Stomach (tissue), 9 donors: ENCODE results near the gene MYOG. TPM values are rescaled to one million over a fixed set of nuclear protein-coding genes. Genes with fewer than 3 reads are reported as not detected.

Source experiments
- DNase-seq, 2 donors: peaks; one replicate each; pipeline versions ENCODE4 v3.0.0 to v3.0.0-alpha.2; 2013 to 2019
- H3K27ac ChIP-seq, 5 donors: fragments of 200-600 bp in 4 of 5; sonication (generic) in 4 of 5; one replicate each; pipeline ENCODE4 v1.5.1; 2013 to 2019; ENCODE audit warnings: mild to moderate bottlenecking in 1 of 5, moderate library complexity in 1 of 5
- H3K27me3 ChIP-seq, 3 donors: fragments of 200-600 bp; sonication (generic); one replicate each; pipeline ENCODE4 v1.5.1; 2017 to 2019; ENCODE audit warnings: mixed run types in 1 of 3
- H3K36me3 ChIP-seq, 4 donors: fragments of 200-600 bp; sonication (generic); 1 replicate in 3 of 4; 2 replicates in 1 of 4; pipeline ENCODE4 v1.5.1; 2016 to 2019
- H3K4me1 ChIP-seq, 4 donors: fragments of 200-600 bp; sonication (generic); one replicate each; pipeline ENCODE4 v1.5.1; 2016 to 2019
- H3K4me3 ChIP-seq, 4 donors: fragments of 200-600 bp; sonication (generic) in 3 of 4; one replicate each; pipeline ENCODE4 v1.5.1; 2016 to 2019; ENCODE audit warnings: mild to moderate bottlenecking in 1 of 4
- H3K9me3 ChIP-seq, 4 donors: fragments of 200-600 bp; sonication (generic); one replicate each; pipeline ENCODE4 v1.5.1; 2016 to 2019
- CTCF ChIP-seq, 7 experiments: fragments of 450-650 bp in 4 of 7; fragments of 200-600 bp in 3 of 7; sonication (generic) in 3 of 7; IDR thresholded peaks; one replicate each; pipeline ENCODE4 v1.5.1; 2016 to 2019; ENCODE audit warnings: antibody characterized with exemption in 7 of 7, control low read depth in 2 of 7, mild to moderate bottlenecking in 1 of 7
- EP300 ChIP-seq: sonication (generic); formaldehyde crosslinking; IDR thresholded peaks from one replicate; pipeline ENCODE4 v1.6.1; 2017; ENCODE audit warnings: antibody characterized with exemption
- POLR2A ChIP-seq, 4 donors: fragments of 450-650 bp; IDR thresholded peaks; one replicate each; pipeline ENCODE4 v1.6.1; 2016; ENCODE audit warnings: antibody characterized with exemption in 4 of 4, control low read depth in 2 of 4, mild to moderate bottlenecking in 1 of 4, moderate library complexity in 1 of 4
- POLR2AphosphoS5 ChIP-seq, 3 donors: sonication (generic); formaldehyde crosslinking; IDR thresholded peaks; one replicate each; pipeline ENCODE4 v1.6.1; 2016; ENCODE audit warnings: antibody characterized with exemption in 3 of 3
- WGBS, 5 donors: extraction: QIAGEN DNeasy Blood & Tissue Kit in 3 of 5; methylation state at CpG; one replicate each; pipeline versions ENCODE4 v1.1.5 to v1.1.7; 2013 to 2018; 5-methylcytosine and 5-hydroxymethylcytosine counted together
- intact Hi-C: fragments of 100-400 bp; cut with DNase I; formaldehyde crosslinking; loops from one replicate; pipeline ENCODE4 v1.15.1; 2023; ENCODE audit warnings: low total_unique reads
- polyA plus RNA-seq, 3 donors: library from polyadenylated mRNA; stranded (reverse); fragments of 200-250 nt; gene quantifications; one replicate each; pipeline ENCODE4 v1.2.3, GENCODE V29; 2013
- total RNA-seq, 5 donors: library from RNA; depleted of rRNA; stranded (reverse); fragments of >200 nt; gene quantifications; one replicate each; pipeline versions ENCODE4 v1.1.0 to v1.2.3, GENCODE V29; 2014 to 2016
- donor health status: healthy with polysubstance abuse.
- donor health status: Bipolar disorder and iron deficiency.
- donor health status: healthy.

Gene MYOG
- total and polyA plus RNA-seq, 8 donors: not detected

DNA sequence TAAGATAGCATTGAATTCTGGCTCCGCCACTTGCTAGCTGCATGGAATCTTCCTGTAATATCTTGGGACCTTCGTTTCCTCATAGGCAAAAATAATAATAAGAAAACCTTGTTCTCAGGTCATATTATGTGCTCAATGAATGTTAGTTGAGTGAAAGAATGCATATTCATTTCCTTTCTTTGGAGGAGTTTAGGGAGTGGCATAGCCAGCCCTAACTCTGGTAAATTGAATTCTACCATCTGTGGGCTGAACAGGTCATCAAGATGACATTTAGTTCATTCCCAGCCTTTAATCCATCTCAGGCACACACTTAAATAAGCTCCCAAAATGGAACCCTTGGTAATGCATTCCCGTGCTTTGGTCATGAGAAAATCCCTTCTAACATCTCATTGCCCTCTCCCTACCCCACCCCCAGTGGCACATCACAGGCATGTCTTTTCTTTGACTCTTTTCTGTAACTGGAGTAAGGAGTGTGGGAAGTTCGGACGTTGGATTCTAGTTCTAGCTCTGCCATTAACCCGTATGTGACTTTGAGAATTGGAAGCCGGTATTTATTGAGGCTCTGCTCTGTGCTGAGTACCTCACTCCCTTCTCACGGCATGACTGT lies 13.2 kb upstream of the MYOG start:
- peak in 1 of 2 donors; percentile 8 for DNase-seq
- no peaks in the 10 kb centered on the region for H3K4me1 ChIP-seq
- intact Hi-C loops: no loop called here
- H3K36me3 ChIP-seq: no peaks in the 10 kb centered on the region
- H3K4me3 ChIP-seq: no peak overlapping the region
- H3K27me3 ChIP-seq: peaks cover 0 to 8% (median 0%) of the 10 kb centered on the region in 3 donors
- 80 to 89% (median 83%) methylated on average over 8 of the region's 8 CpGs for WGBS, 5 donors
- H3K9me3 ChIP-seq: peaks cover 4 to 28% (median 17%) of the 10 kb centered on the region in 4 donors
- no peak overlapping the region for H3K27ac ChIP-seq
- TF ChIP-seq CTCF (IDR thresholded peaks at IDR 0.05) (no peak), EP300 (no peak), POLR2A (IDR thresholded peaks at IDR 0.05) (no peak), POLR2AphosphoS5 (IDR thresholded peaks at IDR 0.05) (no peak)

- no peak for TF ChIP-seq EP300
- TF ChIP-seq POLR2A (IDR thresholded peaks at IDR 0.05): no peak
- no peak for TF ChIP-seq POLR2AphosphoS5 (IDR thresholded peaks at IDR 0.05)
- no peak for TF ChIP-seq CTCF (IDR thresholded peaks at IDR 0.05)
- intact Hi-C loops: no loop called here
- peak in 1 of 2 donors; percentile 5 for DNase-seq
- Histone ChIP-seq H3K4me1 (no peaks in the 10 kb centered on the region), H3K27ac (no peak overlapping the region), H3K4me3 (no peak overlapping the region), H3K36me3 (no peaks in the 10 kb centered on the region), H3K9me3 (peaks cover 4 to 30% (median 17%) of the 10 kb centered on the region in 4 donors), H3K27me3 (peaks cover 0 to 8% (median 0%) of the 10 kb centered on the region in 3 donors)
- WGBS, 5 donors: 73 to 96% (median 88%) methylated on average over 1 of the region's 1 CpG
These were observed 12.6 kb upstream of the MYOG start for GRCh38 chr1:203098445-203098844.

DNA sequence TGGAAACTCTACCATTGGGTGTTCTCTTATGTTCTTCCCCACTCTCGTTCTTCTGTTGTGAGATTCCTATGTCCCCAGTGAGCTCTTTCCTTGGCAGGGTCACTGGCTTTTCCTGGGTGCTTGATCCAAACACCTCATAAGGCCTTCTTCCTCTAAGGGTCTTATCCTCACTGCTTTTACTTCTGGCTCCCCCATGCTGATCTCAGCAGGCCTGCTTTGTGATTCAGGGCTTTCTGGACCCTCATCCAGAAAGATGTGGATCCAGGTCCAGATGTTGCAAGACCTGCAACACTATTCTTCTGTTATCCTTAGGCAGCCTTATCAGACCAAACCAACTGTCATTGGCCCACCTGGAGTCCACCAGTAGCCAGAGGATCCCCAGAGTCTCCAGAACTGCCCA lies 11.2 kb upstream of the MYOG start:
- intact Hi-C loops: no loop called here
- WGBS, 5 donors: 75 to 91% (median 84%) methylated on average over 1 of the region's 1 CpG

GRCh38 chr1:203096566-203096965 lies 10.8 kb upstream of the MYOG start:
- no peaks in the 10 kb centered on the region for H3K4me1 ChIP-seq
- H3K27ac ChIP-seq: no peak overlapping the region
- peaks cover 4 to 30% (median 17%) of the 10 kb centered on the region in 4 donors for H3K9me3 ChIP-seq
- no peaks in the 10 kb centered on the region for H3K36me3 ChIP-seq
- no peak for TF ChIP-seq POLR2AphosphoS5 (IDR thresholded peaks at IDR 0.05)
- no peak for TF ChIP-seq CTCF (IDR thresholded peaks at IDR 0.05)
- TF ChIP-seq EP300: no peak
- TF ChIP-seq POLR2A (IDR thresholded peaks at IDR 0.05): no peak
- DNase-seq: peak in 1 of 2 donors; percentile 9
- intact Hi-C loops: no loop called here
- H3K4me3 ChIP-seq: no peak overlapping the region
- H3K27me3 ChIP-seq: peaks cover 0 to 12% (median 4%) of the 10 kb centered on the region in 3 donors

More for the DNA sequence above, 11.2 kb upstream of the MYOG start:
- H3K36me3 ChIP-seq: no peaks in the 10 kb centered on the region
- no peak overlapping the region for H3K27ac ChIP-seq
- H3K9me3 ChIP-seq: peaks cover 4 to 30% (median 17%) of the 10 kb centered on the region in 4 donors
- peaks cover 0 to 8% (median under 1%) of the 10 kb centered on the region in 3 donors for H3K27me3 ChIP-seq
- H3K4me1 ChIP-seq: no peaks in the 10 kb centered on the region
- DNase-seq: no peak
- H3K4me3 ChIP-seq: no peak overlapping the region
- TF ChIP-seq POLR2AphosphoS5 (IDR thresholded peaks at IDR 0.05) (no peak), CTCF (IDR thresholded peaks at IDR 0.05) (no peak), EP300 (no peak), POLR2A (IDR thresholded peaks at IDR 0.05) (no peak)
